ENCODE results near the gene NPVF. TPM values are rescaled to one million over a fixed set of nuclear protein-coding genes. Genes with fewer than 3 reads are reported as not detected.
A peak's percentile ranks its signal among the peaks of the same experiment; 100 is the strongest.

The NPVF gene
- polyA plus RNA-seq (2012; ENCODE audit: missing spikeins) = not detected

GRCh38 chr7:25228386-25228785 lies at the start of gene NPVF:
Gene NPVF (minus strand): TSS chr7:25228486. CDS start chr7:25228439, 47 bp downstream.
- FAIRE-seq = no peak
- TF ChIP-seq TAF1 (IDR thresholded peaks at IDR 0.05; ENCODE audit: borderline replicate concordance, low read depth, low read length) (no peak), POLR2AphosphoS5 (IDR thresholded peaks at IDR 0.05; ENCODE audit: low read depth, low read length) (no peak), POLR2A (IDR thresholded peaks at IDR 0.05; ENCODE audit: low read depth, low read length) (no peak)
- DNase-seq (ENCODE audit: insufficient read length) = no peak

GRCh38 chr7:25272265-25272664 lies 44.0 kb upstream of the NPVF start:
- FAIRE-seq (no peak), DNase-seq (ENCODE audit: insufficient read length) (no peak)

GRCh38 chr7:25263337-25263736 lies 35.1 kb upstream of the NPVF start:
- FAIRE-seq (no peak), DNase-seq (ENCODE audit: insufficient read length) (no peak)

More at GRCh38 chr7:25272265-25272664, 44.0 kb upstream of the NPVF start:
- TF ChIP-seq TAF1 (IDR thresholded peaks at IDR 0.05; ENCODE audit: borderline replicate concordance, low read depth, low read length) (no peak), POLR2A (IDR thresholded peaks at IDR 0.05; ENCODE audit: low read depth, low read length) (no peak), POLR2AphosphoS5 (IDR thresholded peaks at IDR 0.05; ENCODE audit: low read depth, low read length) (no peak)

GRCh38 chr7:25262586-25262985 lies 34.3 kb upstream of the NPVF start:
- DNase-seq (ENCODE audit: insufficient read length) = no peak
- FAIRE-seq = no peak
- TF ChIP-seq POLR2AphosphoS5 (IDR thresholded peaks at IDR 0.05; ENCODE audit: low read depth, low read length) (no peak), POLR2A (IDR thresholded peaks at IDR 0.05; ENCODE audit: low read depth, low read length) (no peak), TAF1 (IDR thresholded peaks at IDR 0.05; ENCODE audit: borderline replicate concordance, low read depth, low read length) (no peak)

More at GRCh38 chr7:25263337-25263736, 35.1 kb upstream of the NPVF start:
- TF ChIP-seq TAF1 (IDR thresholded peaks at IDR 0.05; ENCODE audit: borderline replicate concordance, low read depth, low read length) = no peak
- TF ChIP-seq POLR2AphosphoS5 (IDR thresholded peaks at IDR 0.05; ENCODE audit: low read depth, low read length) = no peak
- no peak for TF ChIP-seq POLR2A (IDR thresholded peaks at IDR 0.05; ENCODE audit: low read depth, low read length)

- FAIRE-seq (no peak), DNase-seq (ENCODE audit: insufficient read length) (no peak)
- TF ChIP-seq POLR2A (IDR thresholded peaks at IDR 0.05; ENCODE audit: low read depth, low read length) (no peak), TAF1 (IDR thresholded peaks at IDR 0.05; ENCODE audit: borderline replicate concordance, low read depth, low read length) (no peak), POLR2AphosphoS5 (IDR thresholded peaks at IDR 0.05; ENCODE audit: low read depth, low read length) (no peak)
These were observed 33.4 kb upstream of the NPVF start for GRCh38 chr7:25261545-25262140.

- TF ChIP-seq POLR2AphosphoS5 (IDR thresholded peaks at IDR 0.05; ENCODE audit: low read depth, low read length) (no peak), POLR2A (IDR thresholded peaks at IDR 0.05; ENCODE audit: low read depth, low read length) (no peak), TAF1 (IDR thresholded peaks at IDR 0.05; ENCODE audit: borderline replicate concordance, low read depth, low read length) (no peak)
- FAIRE-seq (no peak), DNase-seq (ENCODE audit: insufficient read length) (no peak)
These were observed 32.7 kb upstream of the NPVF start for GRCh38 chr7:25260862-25261494.

GRCh38 chr7:25259487-25260243 lies 31.4 kb upstream of the NPVF start:
- DNase-seq (ENCODE audit: insufficient read length) (peak; percentile 19), FAIRE-seq (peak; percentile 77)
- TF ChIP-seq POLR2AphosphoS5 (IDR thresholded peaks at IDR 0.05; ENCODE audit: low read depth, low read length) (no peak), TAF1 (IDR thresholded peaks at IDR 0.05; ENCODE audit: borderline replicate concordance, low read depth, low read length) (no peak), POLR2A (IDR thresholded peaks at IDR 0.05; ENCODE audit: low read depth, low read length) (no peak)

GRCh38 chr7:25256333-25256819 lies 28.1 kb upstream of the NPVF start:
- FAIRE-seq (no peak), DNase-seq (ENCODE audit: insufficient read length) (no peak)
- TF ChIP-seq TAF1 (IDR thresholded peaks at IDR 0.05; ENCODE audit: borderline replicate concordance, low read depth, low read length) (no peak), POLR2AphosphoS5 (IDR thresholded peaks at IDR 0.05; ENCODE audit: low read depth, low read length) (no peak), POLR2A (IDR thresholded peaks at IDR 0.05; ENCODE audit: low read depth, low read length) (no peak)

GRCh38 chr7:25255611-25256332 lies 27.5 kb upstream of the NPVF start:
- FAIRE-seq (no peak), DNase-seq (ENCODE audit: insufficient read length) (no peak)
- TF ChIP-seq POLR2A (IDR thresholded peaks at IDR 0.05; ENCODE audit: low read depth, low read length) (no peak), POLR2AphosphoS5 (IDR thresholded peaks at IDR 0.05; ENCODE audit: low read depth, low read length) (no peak), TAF1 (IDR thresholded peaks at IDR 0.05; ENCODE audit: borderline replicate concordance, low read depth, low read length) (no peak)

- DNase-seq (ENCODE audit: insufficient read length) = no peak
- no peak for FAIRE-seq
- no peak for TF ChIP-seq POLR2AphosphoS5 (IDR thresholded peaks at IDR 0.05; ENCODE audit: low read depth, low read length)
- no peak for TF ChIP-seq TAF1 (IDR thresholded peaks at IDR 0.05; ENCODE audit: borderline replicate concordance, low read depth, low read length)
- TF ChIP-seq POLR2A (IDR thresholded peaks at IDR 0.05; ENCODE audit: low read depth, low read length) = no peak
These were observed 26.3 kb upstream of the NPVF start for GRCh38 chr7:25254604-25255003.

- no peak for TF ChIP-seq POLR2AphosphoS5 (IDR thresholded peaks at IDR 0.05; ENCODE audit: low read depth, low read length)
- no peak for TF ChIP-seq TAF1 (IDR thresholded peaks at IDR 0.05; ENCODE audit: borderline replicate concordance, low read depth, low read length)
- no peak for TF ChIP-seq POLR2A (IDR thresholded peaks at IDR 0.05; ENCODE audit: low read depth, low read length)
- DNase-seq (ENCODE audit: insufficient read length) (no peak), FAIRE-seq (no peak)
These were observed 25.4 kb upstream of the NPVF start for GRCh38 chr7:25253714-25254113.
